NT2/D1 (cell line): ENCODE measurements around the gene MERTK.
"Not testable (repeated sequence)": the region's sequence is repeated elsewhere in the genome, so short reads cannot be mapped to it uniquely, and the experiment has no call there.

Source experiments
- DNase-seq: peaks from one replicate; pipeline ENCODE4 v3.0.0-alpha.2; 2011; ENCODE audit warnings: low read depth, low spot score
- H3K27me3 ChIP-seq: 2 replicates; pipeline ENCODE4 v1.6.0; 2011; ENCODE audit warnings: mild to moderate bottlenecking; ENCODE audit not compliant: insufficient read length, insufficient read depth
- H3K36me3 ChIP-seq: 2 replicates; pipeline ENCODE4 v1.6.1; 2011; ENCODE audit warnings: mild to moderate bottlenecking, low read length, mixed read lengths; ENCODE audit not compliant: insufficient read depth, insufficient read length
- H3K4me1 ChIP-seq: 2 replicates; pipeline ENCODE4 v1.5.1; 2011; ENCODE audit not compliant: insufficient read depth, insufficient read length
- H3K4me3 ChIP-seq: 2 replicates; pipeline ENCODE4 v1.5.1; 2011; ENCODE audit warnings: low read depth; ENCODE audit not compliant: insufficient read length
- H3K9ac ChIP-seq: 2 replicates; pipeline ENCODE4 v1.6.0; 2011; ENCODE audit warnings: low read depth; ENCODE audit not compliant: insufficient read length
- H3K9me3 ChIP-seq: 2 replicates; pipeline ENCODE4 v1.5.1; 2011; ENCODE audit warnings: mild to moderate bottlenecking, low read length; ENCODE audit not compliant: insufficient read depth
- SUZ12 ChIP-seq: IDR thresholded peaks from 2 replicates; pipeline ENCODE4 v1.6.1; 2011; ENCODE audit not compliant: insufficient read length, insufficient read depth; ENCODE audit errors: extremely low read depth
- YY1 ChIP-seq: IDR thresholded peaks from 2 replicates; pipeline ENCODE4 v1.6.1; 2011; ENCODE audit not compliant: insufficient read length, insufficient read depth
- ZNF274 ChIP-seq: IDR thresholded peaks from 2 replicates; pipeline ENCODE4 v1.6.1; 2011; ENCODE audit warnings: mild to moderate bottlenecking, low read depth, low read length

Gene MERTK

DNA sequence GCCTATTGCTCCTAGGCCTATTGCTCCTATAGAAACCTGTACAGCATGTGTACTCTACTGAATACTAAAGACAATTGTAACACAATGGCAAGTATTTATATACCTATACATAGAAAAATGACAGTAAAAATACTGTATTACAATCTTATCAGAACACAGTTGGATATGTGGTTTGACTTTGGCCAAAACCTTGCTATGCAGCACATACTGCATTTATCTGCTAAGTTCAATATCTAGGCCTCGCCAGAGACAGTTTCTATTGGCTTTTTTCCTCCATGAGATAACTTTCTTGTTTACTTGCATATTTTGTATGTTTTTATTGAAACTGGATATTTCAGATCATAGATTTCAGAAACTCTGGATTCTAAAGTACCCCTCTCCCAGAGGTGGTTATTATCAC is 137.4 kb downstream of the MERTK start:
- no peak overlapping the region for H3K4me3 ChIP-seq
- no peak overlapping the region for H3K9ac ChIP-seq
- H3K27me3 ChIP-seq: no peaks in the 10 kb centered on the region
- DNase-seq: no peak
- TF ChIP-seq ZNF274 (no peak), SUZ12 (no peak), YY1 (no peak)
- H3K36me3 ChIP-seq: no peaks in the 10 kb centered on the region
- peaks cover 28% of the 10 kb centered on the region for H3K9me3 ChIP-seq
- H3K4me1 ChIP-seq: no peaks in the 10 kb centered on the region

DNA sequence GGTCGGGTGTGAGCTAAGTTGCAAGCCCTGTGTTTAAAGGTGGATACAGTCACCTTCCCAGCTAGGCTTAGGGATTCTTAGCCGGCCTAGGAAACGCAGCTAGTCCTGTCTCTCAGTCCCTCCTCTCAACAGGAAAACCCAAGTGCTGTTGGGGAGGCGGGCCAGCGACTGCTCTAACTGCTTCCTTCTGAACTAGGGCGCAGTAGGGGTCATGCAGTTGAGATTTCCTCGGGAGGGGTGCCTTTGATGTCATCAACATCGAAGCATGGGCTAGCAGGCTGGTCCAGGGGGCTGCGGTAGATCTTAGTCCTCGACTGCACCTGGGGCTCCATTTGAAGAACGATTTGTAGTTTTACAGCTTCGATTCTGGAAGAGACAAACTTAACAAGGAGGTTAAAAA is 141.1 kb downstream of the MERTK start:
- not testable (repeated sequence) for DNase-seq, H3K36me3 ChIP-seq, H3K27me3 ChIP-seq, H3K4me1 ChIP-seq, H3K4me3 ChIP-seq, H3K9ac ChIP-seq
- H3K9me3 ChIP-seq: peaks cover 28% of the 10 kb centered on the region

DNA sequence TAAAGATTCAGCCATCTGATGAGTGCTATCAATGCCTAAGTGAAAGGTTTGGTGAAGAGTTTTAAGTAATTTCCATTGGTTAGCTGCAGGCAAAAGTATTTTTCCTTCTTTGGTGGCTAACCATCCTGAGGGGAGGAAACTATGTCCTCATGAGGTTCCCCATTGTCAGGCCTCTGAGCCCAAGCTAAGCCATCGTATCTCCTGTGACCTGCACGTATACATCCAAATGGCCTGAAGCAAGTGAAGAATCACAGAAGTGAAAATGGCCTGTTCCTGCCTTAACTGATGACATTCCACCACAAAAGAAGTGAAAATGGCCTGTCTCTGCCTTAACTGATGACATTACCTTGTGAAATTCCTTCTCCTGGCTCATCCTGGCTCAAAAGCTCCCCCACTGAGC is 141.7 kb downstream of the MERTK start:
- H3K4me1 ChIP-seq, H3K36me3 ChIP-seq, H3K9ac ChIP-seq, H3K27me3 ChIP-seq, DNase-seq, H3K4me3 ChIP-seq: not testable (repeated sequence)
- peaks cover 30% of the 10 kb centered on the region for H3K9me3 ChIP-seq

DNA sequence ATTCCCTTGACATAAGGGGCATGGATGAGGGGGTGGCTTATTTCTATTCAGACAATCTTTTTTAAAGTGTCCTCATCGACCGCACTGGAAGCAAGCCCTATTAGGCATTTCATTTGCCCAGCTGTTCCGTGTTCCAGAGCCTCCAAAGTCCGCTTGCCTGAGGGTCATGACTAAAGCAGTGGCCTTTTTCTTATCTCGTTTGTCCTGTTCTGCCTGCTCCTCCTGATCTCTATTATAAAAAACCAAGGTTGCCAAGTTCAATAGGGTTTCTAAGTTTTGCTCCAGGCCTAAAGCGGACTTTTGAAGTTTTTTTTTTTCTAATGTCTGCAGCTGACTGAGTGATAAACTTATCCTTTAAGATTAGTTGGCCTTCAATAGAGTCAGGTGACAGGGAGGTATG is 143.1 kb downstream of the MERTK start:
- H3K27me3 ChIP-seq, H3K4me3 ChIP-seq, H3K36me3 ChIP-seq, H3K4me1 ChIP-seq, DNase-seq, H3K9ac ChIP-seq: not testable (repeated sequence)
- peaks cover 34% of the 10 kb centered on the region for H3K9me3 ChIP-seq

DNA sequence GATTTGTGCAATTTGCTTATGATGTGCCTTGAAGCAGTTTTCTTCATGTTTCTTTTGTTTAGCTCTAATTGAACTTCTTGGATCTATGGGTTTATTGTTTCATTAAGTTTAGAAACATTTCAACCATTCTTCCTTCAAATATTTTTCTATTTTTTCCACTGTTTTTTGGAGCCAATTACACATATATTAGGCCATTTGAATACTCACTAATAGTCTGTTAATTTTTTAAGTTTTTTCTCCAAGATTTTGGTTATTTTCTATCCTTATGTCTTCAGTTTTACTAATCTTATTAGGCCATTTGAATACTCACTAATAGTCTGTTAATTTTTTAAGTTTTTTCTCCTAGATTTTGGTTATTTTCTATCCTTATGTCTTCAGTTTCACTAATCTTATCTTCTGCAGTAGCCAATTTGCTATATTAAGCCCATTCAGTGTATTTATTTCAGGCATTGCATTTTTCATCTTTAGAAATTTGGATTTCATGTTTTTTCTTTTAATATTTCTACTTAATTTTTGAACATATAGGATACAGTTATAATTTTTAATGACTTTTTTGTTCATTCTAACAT is 147.1 kb downstream of the MERTK start:
- H3K27me3 ChIP-seq: no peaks in the 10 kb centered on the region
- H3K9ac ChIP-seq: no peak overlapping the region
- no peaks in the 10 kb centered on the region for H3K36me3 ChIP-seq
- H3K4me1 ChIP-seq: peaks cover 2% of the 10 kb centered on the region
- H3K4me3 ChIP-seq: no peak overlapping the region
- no peak for DNase-seq
- no peak for TF ChIP-seq YY1
- TF ChIP-seq SUZ12: no peak
- no peak for TF ChIP-seq ZNF274
- peaks cover 16% of the 10 kb centered on the region; the same call in 1 of the 2 replicates for H3K9me3 ChIP-seq

DNA sequence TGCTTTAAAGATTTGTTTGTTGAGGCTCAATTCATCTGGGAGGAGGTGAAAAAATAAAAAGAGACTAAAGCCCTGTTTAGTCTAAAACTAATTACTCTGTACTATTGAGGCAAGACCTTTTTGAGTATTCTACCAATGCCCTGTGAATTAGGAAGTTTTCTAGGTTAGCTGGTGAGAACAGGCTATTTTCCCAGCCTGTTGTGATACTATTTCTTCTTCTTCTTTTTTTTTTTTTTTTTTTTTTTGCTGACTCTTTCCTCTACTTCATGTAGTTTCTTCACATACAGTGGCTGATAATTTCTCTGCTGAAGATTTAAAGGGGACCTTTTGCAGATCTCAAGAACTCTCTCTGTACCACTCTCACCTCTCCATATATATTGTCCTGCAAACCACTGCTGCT is 147.8 kb downstream of the MERTK start:
- Histone ChIP-seq H3K9me3 (peaks cover 16% of the 10 kb centered on the region; the same call in 1 of the 2 replicates), H3K9ac (no peak overlapping the region), H3K27me3 (no peaks in the 10 kb centered on the region), H3K4me1 (peaks cover 2% of the 10 kb centered on the region), H3K36me3 (no peaks in the 10 kb centered on the region), H3K4me3 (no peak overlapping the region)
- no peak for TF ChIP-seq YY1
- no peak for TF ChIP-seq ZNF274
- TF ChIP-seq SUZ12: no peak
- DNase-seq: no peak

DNA sequence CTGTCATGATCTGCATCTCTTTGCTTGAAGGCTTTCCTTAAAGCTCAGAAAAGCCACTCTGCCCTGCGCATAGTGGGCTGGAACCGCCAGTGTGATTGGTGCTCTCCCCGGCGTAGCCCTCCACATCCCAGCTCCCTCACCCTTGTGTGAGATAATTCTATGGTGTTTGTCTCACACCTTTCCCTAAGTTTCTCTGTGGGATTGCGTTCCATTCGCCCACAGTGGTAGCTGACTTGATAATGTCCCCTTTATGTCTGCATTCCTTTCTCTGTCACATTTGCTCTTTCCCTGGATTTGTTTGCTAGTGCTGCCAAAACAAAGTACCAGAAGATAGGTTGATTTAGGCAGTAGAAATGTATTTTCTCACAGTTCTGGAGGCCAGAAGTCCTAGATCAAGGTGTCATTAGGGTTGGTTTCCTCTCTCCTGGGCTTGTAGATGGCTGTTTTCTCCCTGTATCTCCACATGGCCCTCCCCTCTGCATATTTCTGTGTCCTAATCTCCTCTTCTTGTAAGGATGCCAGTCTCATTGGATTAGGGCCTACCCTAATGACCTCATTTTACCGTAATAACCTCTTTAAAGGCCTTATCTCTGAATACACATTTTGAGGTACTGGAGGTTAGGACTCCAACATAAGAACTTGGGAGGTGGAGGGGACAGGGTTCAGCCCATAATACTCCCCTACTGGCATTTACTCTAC is 149.3 kb downstream of the MERTK start:
- no peaks in the 10 kb centered on the region for H3K27me3 ChIP-seq
- no peak overlapping the region for H3K9ac ChIP-seq
- H3K9me3 ChIP-seq: peaks cover 16% of the 10 kb centered on the region; the same call in 1 of the 2 replicates
- H3K4me3 ChIP-seq: no peak overlapping the region
- peaks cover 2% of the 10 kb centered on the region for H3K4me1 ChIP-seq
- no peaks in the 10 kb centered on the region for H3K36me3 ChIP-seq
- DNase-seq: no peak
- TF ChIP-seq ZNF274 (no peak), SUZ12 (no peak), YY1 (no peak)

DNA sequence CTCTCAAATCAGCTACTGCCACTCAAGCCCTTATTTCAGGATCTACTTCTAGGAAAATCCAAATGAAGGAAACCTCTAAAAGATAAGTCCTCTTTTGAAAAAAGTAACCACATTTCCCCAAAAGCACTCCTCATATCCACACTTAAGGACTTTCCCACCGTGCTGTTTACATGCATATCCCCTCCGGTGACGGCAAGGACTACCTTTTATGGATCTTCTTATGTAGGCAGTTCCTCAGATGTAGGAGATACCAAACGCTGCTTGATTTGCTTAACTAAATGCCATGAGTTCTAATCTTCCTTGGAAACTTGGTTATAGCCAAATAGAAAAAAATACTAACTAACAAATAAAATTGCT is 149.8 kb downstream of the MERTK start:
- TF ChIP-seq ZNF274 (no peak), SUZ12 (no peak), YY1 (no peak)
- Histone ChIP-seq H3K27me3 (peaks cover 2% of the 10 kb centered on the region), H3K36me3 (no peaks in the 10 kb centered on the region), H3K4me3 (no peak overlapping the region), H3K4me1 (peaks cover 2% of the 10 kb centered on the region), H3K9me3 (peaks cover 16% of the 10 kb centered on the region; the same call in 1 of the 2 replicates), H3K9ac (no peak overlapping the region)
- DNase-seq: no peak
